Measurements from ENCODE around the gene ZNF722.
"Not testable (repeated sequence)": the region's sequence is repeated elsewhere in the genome, so short reads cannot be mapped to it uniquely, and the experiment has no call there.

The ZNF722 gene

GRCh38 chr7:63998549-63998948 is at the start of gene ZNF722:
Gene ZNF722, plus strand, starts transcription at chr7:63998849. Its CDS starts 113 bp downstream, at chr7:63998962.
- DNase-seq: no peak

DNA sequence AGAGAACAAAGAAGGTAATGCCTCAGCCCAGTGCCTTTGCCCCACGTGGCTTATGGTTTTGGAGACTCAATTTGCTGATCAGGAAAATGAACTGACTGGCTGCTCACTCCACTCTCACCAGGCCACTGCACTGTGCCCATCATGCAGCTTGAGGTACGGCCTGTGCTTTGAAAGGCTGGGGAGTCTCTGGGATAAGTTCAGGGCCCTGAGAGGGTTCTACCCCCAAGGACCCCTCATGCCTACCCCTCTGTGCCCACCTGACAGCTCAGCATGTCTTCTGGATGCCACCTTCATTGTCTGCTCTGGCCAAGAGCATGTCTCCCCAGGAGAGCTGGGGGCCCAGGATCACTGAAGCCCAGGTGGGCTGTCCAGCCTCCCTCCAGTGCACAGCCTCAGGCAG is 45.5 kb upstream of the ZNF722 start:
- no peak for DNase-seq

- DNase-seq: no peak
Observed at GRCh38 chr7:63968629-63969028, 30.0 kb upstream of the ZNF722 start.

- not testable (repeated sequence) for DNase-seq
Observed at GRCh38 chr7:64015496-64015895, 16.8 kb downstream of the ZNF722 start.

- DNase-seq: no peak
Observed at GRCh38 chr7:64035388-64035787, 36.7 kb downstream of the ZNF722 start.

- peak in 1 of 58 donors; percentile 1 for DNase-seq
Observed at GRCh38 chr7:64037095-64037494, 38.4 kb downstream of the ZNF722 start.

GRCh38 chr7:64045301-64046040 is 46.8 kb downstream of the ZNF722 start, which contains the start of gene ZNF727:
Gene ZNF727, plus strand, starts transcription at chr7:64045434. Its CDS starts 188 bp downstream, at chr7:64045622.
- DNase-seq: peak in 57 of 58 donors; percentile 22 to 92 (median 71)

- DNase-seq: no peak
Observed at GRCh38 chr7:64046041-64046389, 47.4 kb downstream of the ZNF722 start.

Measured in anterior cingulate cortex (tissue), 58 donors.